Left hindlimb (tissue), 1 donor: ENCODE results near the gene ZDHHC14.

ENCODE experiments used
- DNase-seq: peaks from one replicate; pipeline ENCODE4 v3.0.0-alpha.2; 2018

Gene ZDHHC14

DNA sequence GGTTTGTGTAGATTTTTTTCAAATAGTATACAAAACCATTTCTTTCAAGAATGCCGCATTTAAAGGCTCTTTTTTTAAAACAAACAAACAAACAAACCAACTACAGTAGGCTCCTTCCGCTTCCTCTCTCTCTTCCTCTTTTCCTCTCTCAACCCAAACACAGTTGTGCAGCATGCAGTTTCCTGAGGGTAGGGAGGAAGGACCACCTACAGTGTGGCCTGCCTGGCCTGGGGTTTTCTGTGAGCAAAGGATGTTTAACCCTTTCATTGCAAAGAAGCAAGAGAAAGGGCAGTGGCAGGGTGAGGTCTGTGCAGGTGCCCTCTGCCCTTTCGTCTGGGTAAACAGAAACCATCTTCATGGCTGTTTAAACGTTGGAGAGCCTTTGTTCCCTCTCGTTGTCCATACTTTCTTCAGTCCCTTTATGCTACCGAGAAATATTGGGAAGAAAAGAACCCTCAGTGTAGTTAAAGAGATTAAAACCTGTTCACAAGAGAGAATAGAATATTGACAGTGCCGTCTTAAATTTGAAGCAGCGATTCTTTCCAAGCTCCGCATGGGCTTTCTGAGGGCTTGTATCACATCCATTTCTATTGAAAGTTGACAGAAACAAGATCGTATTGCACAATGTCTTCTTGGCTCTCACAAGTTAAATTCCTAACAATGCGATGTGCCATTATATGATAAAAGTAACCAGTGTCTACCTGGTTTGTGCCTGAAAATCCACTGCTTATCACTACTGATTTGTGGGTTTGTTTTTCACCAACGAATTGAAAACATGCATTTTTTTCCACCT, 226.5 kb downstream of the ZDHHC14 start:
- no peak for DNase-seq

DNA sequence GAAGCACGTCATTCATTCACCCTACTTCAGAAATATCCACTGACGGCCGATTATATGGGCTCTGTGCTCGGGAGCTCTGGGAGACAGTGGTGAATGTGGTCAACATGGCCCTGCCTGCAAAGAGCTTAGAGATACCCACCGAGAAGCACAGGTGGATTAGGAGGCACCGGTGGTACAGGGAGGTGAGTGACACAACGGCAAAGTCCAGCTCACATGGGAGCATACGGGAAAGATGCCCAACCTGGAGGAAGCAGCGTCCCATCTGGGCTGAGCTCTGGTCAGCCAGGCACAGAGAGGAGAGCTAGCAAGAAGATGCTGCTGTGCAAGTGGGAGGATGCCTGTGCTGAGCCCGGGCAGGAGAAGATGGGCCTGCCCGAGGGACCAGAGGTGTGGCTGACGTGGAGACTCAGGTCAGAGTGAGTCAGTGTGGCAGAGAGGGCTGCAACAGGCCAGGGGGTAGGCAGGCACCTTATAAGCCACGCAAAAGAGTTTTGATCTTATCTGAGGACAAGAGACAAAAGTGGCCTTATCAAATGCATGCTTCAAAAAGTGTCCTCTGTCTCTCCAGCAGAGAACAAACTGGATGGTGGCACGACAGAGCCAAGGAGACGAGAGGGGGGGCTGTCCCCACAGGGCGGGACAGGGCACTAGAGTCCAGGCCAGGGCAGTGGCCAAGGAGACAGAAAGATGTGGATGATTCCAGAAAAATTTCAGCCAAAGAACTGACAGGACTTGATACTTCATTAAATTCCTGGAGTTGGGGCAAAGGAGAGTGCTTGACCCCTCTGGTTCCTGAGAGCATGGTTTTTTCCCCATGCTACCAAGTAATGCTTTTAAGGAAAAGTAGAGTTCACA, 227.5 kb downstream of the ZDHHC14 start:
- DNase-seq: no peak

DNA sequence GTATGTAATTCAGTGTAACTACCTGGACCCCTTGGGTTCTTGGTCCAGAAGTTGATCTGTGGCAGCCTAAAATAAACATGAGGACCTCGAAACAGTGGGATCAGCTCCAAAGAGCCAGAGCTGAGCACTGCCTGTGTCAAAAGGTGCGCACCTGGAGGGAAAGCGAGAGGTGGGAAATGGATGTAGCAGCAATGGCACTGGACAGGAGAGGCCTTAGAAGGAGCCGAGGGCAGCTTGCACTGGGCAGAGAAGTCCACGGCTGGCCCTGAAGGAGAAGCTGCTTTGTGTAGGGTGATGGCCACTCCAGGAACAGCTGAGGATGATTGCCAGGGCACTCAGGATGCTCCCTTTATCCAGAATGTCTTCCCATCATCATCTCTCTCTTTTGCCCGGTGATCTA, 228.1 kb downstream of the ZDHHC14 start:
- no peak for DNase-seq

DNA sequence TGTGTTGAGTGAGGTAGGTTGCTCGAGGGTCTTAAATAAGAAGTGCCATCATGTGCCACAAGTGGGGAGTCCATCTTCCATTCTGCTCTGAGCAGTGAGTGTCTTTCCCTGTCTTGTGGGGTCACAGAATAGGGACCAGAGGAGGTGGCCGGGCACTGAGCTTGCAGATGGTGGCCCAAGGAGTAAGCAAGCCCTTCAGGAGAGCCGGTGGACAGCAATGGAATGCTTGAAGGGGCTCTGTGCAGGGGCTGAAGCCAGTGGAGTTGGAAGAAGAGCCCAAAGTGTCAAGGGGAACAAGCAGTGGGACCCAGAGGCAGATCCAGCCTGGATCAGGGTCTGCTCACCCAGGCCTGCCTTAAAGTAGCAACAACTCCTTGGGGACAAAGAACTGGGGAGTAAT, 228.6 kb downstream of the ZDHHC14 start:
- DNase-seq: no peak

DNA sequence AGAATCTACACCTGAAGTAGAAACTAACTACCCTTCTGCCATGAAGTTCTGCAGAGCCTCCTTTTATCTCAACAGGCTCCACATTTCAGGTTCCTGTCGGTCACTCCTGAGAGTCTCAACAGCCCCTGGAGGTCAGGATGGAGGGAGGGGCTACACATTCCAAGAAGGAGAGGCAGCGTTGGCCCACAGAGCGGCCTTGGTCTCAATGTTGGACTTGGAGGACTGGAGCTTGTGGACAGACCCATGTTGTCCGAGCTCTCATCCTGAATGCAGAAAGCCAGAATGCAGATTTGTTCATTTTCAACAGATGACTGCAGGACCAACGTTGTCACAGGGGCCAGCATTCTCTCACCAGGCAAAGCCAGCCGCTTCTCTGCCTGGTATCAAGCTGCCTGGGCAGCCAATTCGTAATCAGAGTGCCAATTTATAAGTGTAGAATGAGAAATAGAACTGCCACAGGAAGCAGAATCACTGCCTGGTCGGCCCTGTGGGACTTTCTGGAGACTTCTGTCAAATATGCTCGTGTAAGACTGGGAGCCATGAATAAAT, 229.5 kb downstream of the ZDHHC14 start:
- no peak for DNase-seq

DNA sequence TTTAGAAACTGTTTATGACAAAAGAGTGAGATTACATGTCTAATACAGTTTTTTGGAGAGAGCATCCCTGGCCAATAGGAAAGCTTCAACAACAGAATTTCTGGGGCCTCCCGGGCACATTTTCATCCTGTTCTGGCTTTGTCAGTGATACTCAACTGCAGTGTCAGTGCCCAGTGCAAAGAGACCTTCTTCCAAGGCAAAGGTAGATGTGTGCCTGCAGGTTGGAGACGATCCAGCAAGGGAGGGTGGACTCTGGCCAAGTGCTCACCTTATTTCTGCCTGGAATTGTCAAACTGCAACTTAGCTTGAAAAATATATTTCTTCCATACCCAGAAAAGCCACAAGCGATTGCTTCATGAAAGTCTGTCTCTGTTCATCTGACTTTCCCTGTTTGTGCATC, 230.4 kb downstream of the ZDHHC14 start:
- DNase-seq: no peak

DNA sequence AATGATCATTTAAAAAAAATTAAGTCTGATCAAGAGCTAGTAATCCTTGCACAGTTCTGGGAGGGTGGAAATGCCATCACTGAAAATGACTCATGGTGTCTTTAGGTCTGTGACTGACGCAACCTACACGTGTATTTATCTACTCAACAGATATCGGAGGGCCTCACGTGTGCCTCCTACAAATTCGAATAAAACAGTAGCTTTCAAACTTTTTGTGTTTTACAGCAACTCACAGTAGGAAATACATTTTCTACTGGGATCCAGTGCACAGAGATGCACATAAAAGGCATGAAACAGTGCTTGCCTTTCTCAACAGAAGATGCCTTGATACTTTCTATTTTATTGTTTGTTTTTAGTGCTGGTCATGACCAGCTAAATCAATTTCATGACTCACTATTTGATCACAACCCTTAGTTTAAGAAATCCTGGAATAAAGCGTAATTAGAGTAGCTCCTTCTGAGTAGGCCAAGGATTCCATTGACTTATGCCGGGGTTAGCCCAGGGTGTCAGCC, 232.1 kb downstream of the ZDHHC14 start:
- no peak for DNase-seq

DNA sequence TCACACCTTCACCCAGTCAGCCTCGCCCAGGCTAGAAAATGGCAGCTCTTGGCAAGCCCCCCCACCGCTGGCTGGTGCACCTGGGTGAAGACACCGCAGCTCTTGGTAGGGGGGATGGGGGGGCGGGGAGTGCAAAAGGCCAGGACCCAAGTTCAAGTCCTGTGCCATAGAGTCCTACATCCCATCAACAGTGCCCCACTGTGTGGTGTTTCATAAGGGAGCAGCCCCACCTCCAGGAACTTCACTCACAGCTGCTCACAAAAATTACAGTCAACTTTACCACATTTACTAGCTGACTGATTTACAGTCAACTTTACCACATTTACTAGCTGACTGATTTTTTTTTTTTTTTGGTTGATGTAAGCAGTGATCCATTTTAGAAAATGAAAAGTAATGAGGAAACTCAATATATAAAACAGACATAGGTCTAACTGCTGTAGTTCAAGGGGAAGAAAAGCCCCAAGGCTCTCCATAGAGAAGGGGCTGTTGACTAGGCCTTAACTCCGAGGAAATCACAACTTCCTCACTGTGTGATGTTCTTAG, 233.1 kb downstream of the ZDHHC14 start:
- no peak for DNase-seq

DNA sequence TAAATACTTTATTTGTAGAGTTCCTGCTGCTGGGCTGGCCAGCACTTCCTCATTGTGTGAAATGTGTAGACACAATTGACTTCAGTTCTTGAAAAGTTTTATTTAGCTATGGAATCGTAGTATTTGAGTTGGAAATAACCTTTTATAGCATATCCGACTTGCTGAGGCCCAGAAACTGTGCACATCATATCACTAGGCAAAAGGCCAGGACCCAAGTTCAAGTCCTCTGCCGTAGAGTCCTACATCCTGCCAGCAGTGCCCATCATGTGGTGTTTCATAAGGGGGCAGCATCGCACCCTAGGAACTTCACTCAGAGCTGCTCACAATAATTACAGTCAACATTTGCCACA, 234.4 kb downstream of the ZDHHC14 start:
- peak; percentile 29 for DNase-seq

DNA sequence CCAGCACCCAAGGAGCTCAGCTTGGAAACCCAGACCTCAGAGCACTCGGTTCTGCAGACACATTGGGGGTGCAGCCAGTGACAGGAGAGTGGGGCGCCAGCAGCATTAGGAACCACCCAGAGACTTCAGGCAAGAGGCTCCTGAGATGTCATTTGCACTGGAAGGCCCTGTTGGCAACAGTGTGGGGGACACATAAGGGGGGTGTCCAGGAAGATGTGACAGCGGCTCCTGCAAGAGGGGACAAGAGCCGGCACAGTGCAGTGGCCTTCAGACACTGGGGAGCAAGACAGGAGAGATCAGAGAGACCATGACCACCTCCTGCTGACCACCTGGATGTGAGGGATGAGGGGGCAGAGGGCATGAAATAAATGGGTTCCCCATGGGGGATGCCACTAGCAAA, 235.0 kb downstream of the ZDHHC14 start:
- peak; percentile 12 for DNase-seq

DNA sequence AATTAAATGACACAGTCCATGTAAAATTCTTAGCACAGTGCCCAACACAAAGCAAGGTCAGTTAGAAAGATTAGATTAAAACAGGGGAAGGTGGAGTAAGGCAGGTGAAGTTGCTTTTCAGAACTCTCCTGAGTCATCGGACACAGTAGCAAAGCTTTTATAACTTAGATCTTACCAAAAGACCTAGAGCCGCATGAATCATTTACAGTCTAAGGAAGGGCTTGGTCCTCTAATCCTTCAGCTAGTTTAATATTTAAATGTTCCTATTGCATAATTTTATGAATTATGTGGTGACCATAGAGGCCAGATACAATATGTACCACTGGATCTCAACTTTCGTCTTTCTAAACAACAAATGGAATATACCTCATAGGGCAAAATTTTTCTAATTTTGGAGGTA, 240.0 kb downstream of the ZDHHC14 start:
- DNase-seq: no peak

DNA sequence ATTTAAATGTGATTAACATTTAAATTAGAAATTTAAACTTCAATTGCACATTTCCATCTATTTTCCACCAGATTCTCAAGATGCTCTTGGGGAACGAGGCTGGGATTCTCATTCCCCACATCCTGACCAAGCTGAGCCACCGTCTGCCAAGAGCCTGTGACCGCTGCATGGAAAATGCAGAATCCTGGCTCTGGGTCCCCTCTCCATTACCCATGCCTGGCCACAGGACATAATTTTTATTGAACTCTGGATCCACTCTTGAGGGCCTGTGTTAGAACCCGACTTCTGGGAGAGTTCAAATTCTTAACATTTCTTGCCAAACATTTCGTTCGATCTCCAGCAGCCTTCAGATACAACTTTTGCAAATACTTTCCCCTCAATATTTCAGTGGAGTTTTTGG, 240.4 kb downstream of the ZDHHC14 start:
- peak; percentile 86 for DNase-seq

DNA sequence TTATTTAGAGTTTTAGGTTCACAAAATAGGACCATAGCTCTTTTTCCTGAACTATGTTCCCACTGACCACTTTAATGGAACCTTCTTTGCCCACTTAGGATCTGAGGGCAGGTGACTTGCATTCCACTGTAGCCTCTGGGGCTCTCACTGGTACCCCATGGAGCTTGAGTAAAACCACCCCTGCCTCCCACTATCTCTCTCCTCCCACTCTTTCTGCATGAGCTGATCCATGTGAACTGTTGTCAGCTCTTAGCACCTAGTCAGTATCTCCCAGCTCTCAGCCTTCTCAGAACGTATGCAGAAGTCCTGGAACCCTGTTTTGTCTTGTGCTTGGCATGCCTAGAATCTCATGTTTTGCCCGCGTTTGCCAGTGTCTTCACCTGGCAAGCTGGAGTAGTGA, 241.4 kb downstream of the ZDHHC14 start:
- no peak for DNase-seq

DNA sequence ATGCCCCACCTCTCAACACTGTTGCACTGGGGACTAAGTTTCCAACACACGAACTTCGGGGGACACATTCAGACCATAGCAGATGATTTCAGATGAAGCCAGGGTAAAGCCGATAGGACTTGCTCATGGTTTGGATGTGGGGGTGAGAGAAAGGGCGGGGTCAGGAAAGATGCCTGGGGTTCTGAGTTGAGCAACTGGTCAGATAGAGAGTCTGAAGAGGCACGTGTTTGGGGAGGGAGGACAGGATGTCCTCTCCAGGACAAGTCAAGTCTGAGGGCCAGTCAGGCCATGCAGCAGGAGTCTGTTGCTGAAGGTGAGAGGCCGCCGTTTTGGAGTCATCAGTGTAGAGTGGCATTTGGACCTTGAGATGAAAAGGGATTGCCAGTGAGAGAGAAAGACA, 244.1 kb downstream of the ZDHHC14 start:
- DNase-seq: no peak

DNA sequence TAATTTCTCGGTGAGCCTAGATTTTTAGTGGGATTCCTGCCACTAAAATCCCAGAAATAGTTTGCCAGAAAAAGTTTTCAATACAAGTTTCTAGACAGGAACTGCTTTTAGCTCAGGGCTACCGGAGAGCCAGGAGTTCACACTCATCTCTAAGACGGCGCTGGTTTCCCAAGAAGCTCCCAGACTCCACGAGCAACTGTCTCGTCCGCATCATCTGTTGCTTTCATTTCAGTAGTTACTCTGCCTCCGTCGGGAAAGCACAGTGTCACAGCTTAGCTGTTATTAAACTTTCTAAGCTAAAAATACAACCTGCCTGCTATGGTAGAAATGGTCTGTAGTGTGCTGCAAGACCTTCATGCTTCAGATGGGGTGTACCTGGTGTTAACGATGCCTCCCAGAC, 244.8 kb downstream of the ZDHHC14 start:
- DNase-seq: no peak

DNA sequence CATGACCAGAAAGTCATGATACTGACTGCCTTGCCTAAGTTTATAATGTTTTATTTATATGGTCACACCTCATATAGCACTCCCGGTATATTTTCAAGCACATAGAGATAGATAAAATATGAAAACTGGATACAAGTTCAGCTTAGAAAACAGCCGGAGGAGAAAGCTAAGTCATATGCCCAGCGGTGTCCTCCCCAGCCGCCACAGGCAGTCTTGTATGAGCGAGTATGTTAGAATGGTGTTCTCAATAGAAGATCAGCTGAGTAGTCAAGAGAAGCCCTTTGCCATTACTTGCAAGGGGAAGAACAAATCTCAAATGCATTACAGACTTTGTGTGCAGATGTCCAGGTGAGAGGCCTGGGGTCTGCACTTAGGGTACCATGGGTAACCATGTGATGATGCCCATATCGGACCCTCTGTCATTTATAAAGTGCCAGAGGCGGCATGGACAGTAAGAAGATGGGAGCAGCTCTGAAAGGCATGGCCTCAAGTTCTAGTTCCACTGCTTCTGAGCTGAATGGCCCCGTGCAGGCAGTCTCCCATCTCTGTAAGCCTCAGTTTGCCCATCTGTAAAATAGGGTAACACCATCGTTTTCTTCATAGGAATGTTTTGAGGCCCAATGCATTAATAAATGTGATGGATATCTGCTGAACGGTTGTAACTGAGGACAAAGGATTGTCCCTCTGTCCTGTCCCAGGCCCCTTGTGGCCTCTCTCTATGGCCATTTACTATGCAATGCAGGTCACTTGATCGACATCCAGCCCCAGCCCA, 246.4 kb downstream of the ZDHHC14 start:
- DNase-seq: no peak

DNA sequence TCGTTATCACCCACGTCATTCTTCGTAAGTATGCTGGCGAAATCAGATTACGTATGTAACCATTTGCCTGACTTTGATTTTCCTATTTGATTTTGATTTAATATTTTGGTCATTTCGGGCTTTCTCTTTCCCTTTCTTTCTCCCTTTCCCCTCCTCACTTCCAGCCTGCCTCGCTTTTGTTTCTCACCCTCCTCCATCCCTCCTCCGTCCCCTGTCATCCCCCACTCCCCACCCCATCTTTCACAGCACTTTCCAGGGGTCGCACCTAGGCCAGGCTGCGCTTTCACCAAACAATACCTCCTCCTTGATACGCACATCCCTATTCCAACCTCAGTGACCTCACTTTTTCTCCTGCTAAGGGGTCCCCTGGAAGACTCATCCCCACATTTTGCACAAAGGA, 247.5 kb downstream of the ZDHHC14 start:
- DNase-seq: no peak

DNA sequence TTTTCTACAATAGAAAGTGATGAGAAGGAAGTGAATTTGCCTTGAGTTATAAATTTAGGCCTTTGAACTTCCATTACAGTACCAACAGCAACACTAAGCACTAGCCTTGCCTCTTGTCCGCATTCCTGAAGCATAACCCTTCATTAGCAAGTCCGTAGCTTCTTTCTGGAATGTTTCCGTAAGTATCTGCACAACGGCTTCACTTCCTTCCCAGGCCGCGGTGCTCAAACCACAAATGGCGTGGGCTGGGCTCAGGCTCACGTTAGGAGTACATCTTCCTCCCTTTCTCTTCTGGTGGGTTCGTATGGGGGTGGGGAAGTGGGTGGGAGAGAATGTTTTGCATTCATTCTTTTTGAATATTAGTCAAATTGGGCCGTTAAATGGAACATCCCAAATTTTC, 248.2 kb downstream of the ZDHHC14 start:
- peak; percentile 59 for DNase-seq

DNA sequence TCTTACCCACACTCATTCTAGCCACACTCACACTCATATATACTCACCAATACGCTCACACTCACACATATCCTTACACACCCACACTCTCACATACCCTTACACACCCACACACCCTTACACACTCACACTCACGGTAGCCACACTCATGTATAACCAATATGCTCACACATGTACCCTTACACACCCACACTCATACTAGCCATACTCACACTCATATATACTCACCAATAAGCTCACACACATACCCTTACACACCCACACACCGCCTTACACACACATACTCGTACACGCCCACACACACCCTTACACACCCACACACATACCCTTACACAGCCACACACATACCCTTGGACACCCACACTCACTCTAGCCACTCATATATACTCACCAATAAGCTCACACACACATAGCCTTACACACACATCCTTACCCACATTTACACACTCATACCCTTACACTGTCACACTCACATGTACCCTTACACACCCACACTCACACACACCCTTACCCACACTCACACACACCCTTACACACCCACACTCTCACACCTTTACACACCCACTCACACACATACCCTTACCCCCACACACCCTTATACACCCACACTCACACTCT, 249.6 kb downstream of the ZDHHC14 start:
- no peak for DNase-seq

DNA sequence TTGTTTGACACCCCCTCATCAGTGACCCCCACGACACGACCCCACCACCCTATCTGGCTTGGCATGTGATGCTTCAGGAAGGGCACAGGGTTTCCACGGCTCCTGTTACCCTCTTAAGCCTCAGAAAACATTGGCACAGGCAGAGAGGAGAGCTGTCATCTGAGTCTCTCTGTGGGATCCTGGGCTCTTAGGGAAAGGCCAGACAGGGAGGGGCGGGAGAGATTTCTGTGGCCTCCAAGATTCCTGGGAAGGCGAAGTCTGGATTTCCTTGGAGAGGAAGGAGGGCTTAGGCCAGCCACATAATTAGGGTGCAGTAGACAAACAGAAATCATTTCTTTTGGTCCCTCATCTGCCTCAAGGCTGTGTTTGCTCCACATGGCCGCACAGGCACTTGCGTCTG, 250.4 kb downstream of the ZDHHC14 start:
- DNase-seq: peak; percentile 67

DNA sequence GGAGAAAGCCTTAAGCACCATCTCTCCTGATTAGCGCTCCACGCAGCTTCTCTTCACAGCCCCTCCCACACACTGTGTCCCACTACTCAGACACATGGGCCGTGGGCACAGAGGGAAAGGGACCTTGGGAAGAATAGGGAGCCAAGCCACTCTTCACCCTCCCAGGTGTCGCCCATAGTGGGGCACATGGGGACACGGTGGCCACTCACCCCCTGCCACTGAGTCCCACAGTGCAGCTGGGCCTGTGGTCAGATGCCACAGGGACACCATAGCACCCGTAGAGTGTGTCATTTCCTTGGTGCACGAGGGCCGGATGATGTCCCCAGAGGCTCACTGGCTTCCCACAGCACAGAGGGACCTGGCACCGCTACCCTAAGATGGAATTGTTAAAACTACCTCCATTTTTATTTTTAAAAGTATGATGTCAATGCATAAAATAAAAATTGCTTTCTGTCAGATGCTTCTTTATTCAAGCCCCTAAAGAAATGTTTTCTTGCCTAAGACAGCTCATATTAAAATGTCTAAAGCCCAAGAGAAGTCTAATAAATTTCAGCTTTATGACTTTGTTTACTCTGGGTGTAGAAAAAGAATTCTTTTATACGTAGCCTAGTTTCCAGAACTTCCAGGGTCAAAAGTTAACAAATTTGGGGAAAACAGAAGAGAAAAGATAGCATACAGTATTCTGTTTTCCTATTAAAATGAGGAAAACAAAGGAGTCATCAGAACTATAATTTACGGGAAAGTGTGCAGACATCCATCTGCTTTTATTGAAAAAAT, 251.0 kb downstream of the ZDHHC14 start:
- no peak for DNase-seq

DNA sequence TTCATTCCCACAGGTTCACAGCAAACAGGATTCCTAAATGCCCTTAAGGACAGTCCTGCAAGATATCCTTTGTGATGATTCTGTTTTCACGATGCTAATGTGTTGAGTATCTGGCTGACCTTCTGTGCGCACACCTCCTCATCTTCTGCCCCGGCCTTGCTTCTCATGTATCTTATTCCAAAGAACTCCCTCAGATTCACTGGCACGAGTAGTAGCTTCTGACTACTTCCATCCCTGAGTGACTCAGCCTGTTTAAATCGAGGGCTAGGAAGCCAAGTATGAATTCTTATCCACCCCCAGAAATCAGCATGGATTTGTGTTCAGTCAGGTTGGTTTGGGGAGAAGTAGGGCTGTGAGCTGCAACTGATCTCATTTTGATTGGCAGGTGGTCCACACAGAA, 251.8 kb downstream of the ZDHHC14 start:
- no peak for DNase-seq
